Right atrium auricular region (tissue), 2 donors: Measurements from ENCODE around the gene UBASH3B. TPM values are rescaled to one million over a fixed set of nuclear protein-coding genes. Genes with fewer than 3 reads are reported as not detected.
"Not testable (repeated sequence)": the region's sequence is repeated elsewhere in the genome, so short reads cannot be mapped to it uniquely, and the experiment has no call there.

Source experiments
- DNase-seq: peaks from one replicate; pipeline ENCODE4 v3.0.0-alpha.2; 2019; ENCODE audit warnings: low spot score
- H3K27ac ChIP-seq, 2 donors: fragments of 200-600 bp; sonication (generic); 1 replicate in 1 of 2; 2 replicates in 1 of 2; pipeline ENCODE4 v1.5.1; 2016 to 2019
- H3K27me3 ChIP-seq, 2 donors: fragments of 200-600 bp; sonication (generic); one replicate each; pipeline versions ENCODE4 v1.5.1 to v1.6.0; 2017 to 2019
- H3K36me3 ChIP-seq: fragments of 200-600 bp; sonication (generic); one replicate; pipeline ENCODE4 v1.5.1; 2016
- H3K4me1 ChIP-seq, 2 donors: fragments of 200-600 bp; sonication (generic); one replicate each; pipeline versions ENCODE4 v1.5.1 to v1.6.0; 2017 to 2019
- H3K4me3 ChIP-seq, 2 donors: fragments of 200-600 bp; sonication (generic); 1 replicate in 1 of 2; 2 replicates in 1 of 2; pipeline ENCODE4 v1.5.1; 2017 to 2019; ENCODE audit warnings: mild to moderate bottlenecking in 1 of 2, moderate library complexity in 1 of 2
- H3K9me3 ChIP-seq, 2 donors: fragments of 200-600 bp; sonication (generic); one replicate each; pipeline ENCODE4 v1.5.1; 2019
- CTCF ChIP-seq, 2 donors: fragments of 200-600 bp; sonication (generic); IDR thresholded peaks; one replicate each; pipeline ENCODE4 v1.5.1; 2019; ENCODE audit warnings: antibody characterized with exemption in 2 of 2
- total RNA-seq, 2 donors: library from RNA; depleted of rRNA; stranded (reverse); fragments of >200 nt; gene quantifications; one replicate each; pipeline ENCODE4 v1.1.0, GENCODE V29; 2016

UBASH3B gene
- total RNA-seq, 2 donors from 2014 or later = 1.7 to 1.8 TPM

DNA sequence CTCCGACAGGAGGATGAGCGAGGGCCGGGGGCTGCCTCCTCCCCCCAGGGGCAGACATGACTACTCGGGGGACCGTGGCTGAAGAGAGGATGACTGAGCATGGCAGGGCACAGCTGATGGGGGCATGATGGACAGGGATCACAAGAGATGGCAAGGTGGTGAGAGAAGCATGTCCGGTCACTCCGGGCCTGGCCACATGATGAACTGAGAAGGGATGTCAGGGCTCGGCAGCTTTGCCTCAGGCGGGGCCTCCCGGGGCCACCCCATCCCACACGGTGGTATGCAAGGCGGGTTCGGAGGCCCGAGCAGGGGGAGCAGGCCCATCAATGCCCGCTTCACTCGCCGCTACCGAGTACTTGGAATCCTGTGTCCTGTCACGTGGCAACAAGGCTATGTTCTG lies 36.6 kb upstream of the UBASH3B start:
- Histone ChIP-seq H3K9me3 (peaks cover 0 to 7% of the 10 kb centered on the region in 2 donors), H3K27ac (no peak overlapping the region), H3K4me1 (no peaks in the 10 kb centered on the region), H3K4me3 (no peak overlapping the region), H3K36me3 (no peaks in the 10 kb centered on the region), H3K27me3 (no peaks in the 10 kb centered on the region)
- DNase-seq = no peak
- no peak for TF ChIP-seq CTCF (IDR thresholded peaks at IDR 0.05)

DNA sequence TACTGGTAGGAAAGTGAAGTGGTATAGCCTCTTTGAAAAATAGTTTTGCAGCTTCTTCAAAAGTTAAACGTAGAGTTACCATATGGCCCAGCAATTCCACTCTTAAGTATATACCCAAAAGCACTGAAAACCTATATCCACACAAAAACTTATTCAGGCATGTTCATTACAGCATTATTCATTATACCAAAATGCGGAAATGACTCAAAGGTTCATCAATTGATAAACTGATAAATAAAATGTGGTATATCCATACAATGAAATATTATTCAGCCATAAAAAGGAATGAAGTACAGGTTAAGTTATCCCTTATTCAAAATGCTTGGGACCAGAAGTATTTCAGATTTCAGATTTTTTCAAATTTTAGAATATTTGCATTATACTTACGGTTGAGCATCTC lies 35.8 kb upstream of the UBASH3B start:
- TF ChIP-seq CTCF (IDR thresholded peaks at IDR 0.05) = no peak
- no peak overlapping the region for H3K27ac ChIP-seq
- DNase-seq = no peak
- H3K36me3 ChIP-seq = no peaks in the 10 kb centered on the region
- no peak overlapping the region for H3K4me3 ChIP-seq
- H3K9me3 ChIP-seq = peaks cover 0 to 7% of the 10 kb centered on the region in 2 donors
- no peaks in the 10 kb centered on the region for H3K4me1 ChIP-seq
- no peaks in the 10 kb centered on the region for H3K27me3 ChIP-seq

GRCh38 chr11:122625501-122625900 lies 30.0 kb upstream of the UBASH3B start:
- DNase-seq, H3K27ac ChIP-seq, H3K4me3 ChIP-seq, H3K9me3 ChIP-seq, H3K4me1 ChIP-seq, H3K36me3 ChIP-seq, H3K27me3 ChIP-seq: not testable (repeated sequence)

DNA sequence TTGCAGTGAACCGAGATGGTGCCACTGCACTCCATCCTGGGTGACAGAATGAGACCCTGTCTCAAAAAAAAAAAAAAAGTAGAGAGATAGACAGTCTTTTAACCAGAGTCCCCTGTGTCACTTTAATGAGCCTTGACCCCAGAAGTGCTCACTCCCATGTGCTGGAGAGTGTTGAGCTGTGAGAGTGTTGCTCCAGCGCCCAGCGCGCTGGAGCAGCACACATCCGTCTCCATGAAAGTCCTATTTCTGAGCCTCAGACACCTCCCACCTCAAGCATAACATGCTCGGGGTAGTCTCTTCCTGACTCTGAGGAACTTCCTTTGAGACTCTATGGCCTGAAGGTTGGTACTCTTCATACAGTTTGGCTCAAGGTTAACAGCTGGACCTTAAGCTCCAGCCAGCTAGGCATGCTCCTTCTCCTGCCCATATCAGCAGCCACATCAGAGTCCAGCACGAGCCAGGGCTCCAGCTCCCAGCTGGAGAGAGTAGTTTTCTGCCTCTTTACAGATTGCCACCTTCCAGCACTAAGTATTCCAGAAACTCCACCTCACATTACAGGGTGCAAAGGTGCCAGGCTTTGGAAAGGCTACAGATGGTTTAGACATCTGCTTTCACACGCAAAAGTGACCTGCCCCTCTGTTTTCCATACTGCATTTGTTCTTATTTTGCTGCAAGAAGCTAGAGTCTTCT lies 29.4 kb upstream of the UBASH3B start:
- Histone ChIP-seq H3K9me3 (no peaks in the 10 kb centered on the region), H3K4me3 (no peak overlapping the region), H3K27me3 (no peaks in the 10 kb centered on the region), H3K36me3 (no peaks in the 10 kb centered on the region), H3K27ac (no peak overlapping the region), H3K4me1 (no peaks in the 10 kb centered on the region)
- TF ChIP-seq CTCF (IDR thresholded peaks at IDR 0.05) = no peak
- DNase-seq = no peak

GRCh38 chr11:122627745-122628144 lies 27.8 kb upstream of the UBASH3B start:
- Histone ChIP-seq H3K9me3 (no peaks in the 10 kb centered on the region), H3K4me3 (no peak overlapping the region), H3K36me3 (no peaks in the 10 kb centered on the region), H3K27ac (no peak overlapping the region), H3K27me3 (no peaks in the 10 kb centered on the region), H3K4me1 (no peaks in the 10 kb centered on the region)
- no peak for TF ChIP-seq CTCF (IDR thresholded peaks at IDR 0.05)
- DNase-seq = no peak

DNA sequence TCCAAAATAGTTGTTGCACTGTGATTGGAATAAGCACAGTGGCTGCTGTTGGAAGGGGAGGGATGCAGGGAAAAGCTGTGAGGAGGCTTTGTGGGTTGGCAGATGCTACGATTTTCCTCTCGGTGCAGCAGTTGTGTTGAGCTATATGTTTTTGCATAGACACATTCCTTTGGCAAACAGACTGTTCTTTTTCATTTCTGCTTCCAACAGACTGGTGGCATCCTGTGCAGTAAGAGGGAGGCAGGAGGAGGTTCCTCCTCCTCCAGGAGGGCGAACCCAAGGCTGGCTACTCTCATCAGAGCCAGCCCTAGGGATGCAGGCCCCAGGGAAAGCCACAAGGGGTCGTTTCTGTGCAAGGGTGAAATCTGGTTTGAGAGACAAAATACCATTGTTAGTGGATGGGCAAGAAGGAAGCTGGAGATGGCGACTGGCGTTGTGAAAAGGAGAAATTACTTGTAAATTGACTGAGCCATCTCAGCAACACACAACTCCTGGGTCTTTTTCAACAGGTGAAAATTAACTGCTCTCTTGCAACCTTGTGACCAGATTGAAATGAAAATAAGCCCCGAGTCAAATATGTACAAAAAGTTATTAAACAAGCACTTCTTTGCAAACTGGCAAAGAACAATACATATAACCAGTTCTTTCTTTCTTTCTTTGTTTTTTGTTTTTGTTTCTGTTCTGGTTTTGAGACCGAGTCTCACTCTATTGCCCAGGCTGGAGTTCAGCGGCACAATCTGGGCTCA lies 26.5 kb upstream of the UBASH3B start:
- Histone ChIP-seq H3K27me3 (no peaks in the 10 kb centered on the region), H3K9me3 (no peaks in the 10 kb centered on the region), H3K4me3 (no peak overlapping the region), H3K4me1 (no peaks in the 10 kb centered on the region), H3K27ac (no peak overlapping the region), H3K36me3 (no peaks in the 10 kb centered on the region)
- peak; percentile 69 for DNase-seq
- TF ChIP-seq CTCF (IDR thresholded peaks at IDR 0.05) = peak; percentile 50 to 84
